OCI-M2 (cell line): ENCODE data around the gene RGL3.
"Not testable (repeated sequence)": the region's sequence is repeated elsewhere in the genome, so short reads cannot be mapped to it uniquely, and the experiment has no call there.

Experiments
- DNase-seq: peaks from one replicate; lab custom pipeline; 2025; ENCODE audit not compliant: unreplicated experiment; lab: John Stamatoyannopoulos, UW

RGL3 gene

DNA sequence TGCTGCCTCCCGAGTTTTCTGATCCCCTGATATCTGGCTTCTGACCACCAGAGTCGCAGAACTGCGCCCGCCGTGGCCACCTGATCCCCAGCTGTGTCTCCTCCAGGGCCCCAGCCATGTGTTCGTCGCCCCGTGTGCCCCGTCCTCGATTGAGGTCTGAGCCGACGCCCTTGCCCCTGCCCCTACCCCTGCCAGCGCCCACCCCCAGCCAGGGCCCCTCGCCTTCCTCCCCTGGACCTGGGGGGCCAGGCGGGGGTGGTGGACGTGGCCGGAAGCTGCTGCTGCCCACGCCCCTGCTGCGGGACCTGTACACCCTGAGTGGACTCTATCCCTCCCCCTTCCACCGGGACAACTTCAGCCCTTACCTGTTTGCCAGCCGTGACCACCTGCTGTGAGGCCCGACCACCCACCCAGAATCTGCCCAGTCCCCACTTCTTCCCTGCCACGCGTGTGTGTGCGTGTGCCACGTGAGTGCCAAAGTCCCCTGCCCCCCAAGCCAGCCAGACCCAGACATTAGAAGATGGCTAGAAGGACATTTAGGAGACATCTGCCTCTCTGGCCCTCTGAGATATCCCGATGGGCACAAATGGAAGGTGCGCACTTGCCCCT, 54.7 kb downstream of the RGL3 start:
- no peak for DNase-seq

DNA sequence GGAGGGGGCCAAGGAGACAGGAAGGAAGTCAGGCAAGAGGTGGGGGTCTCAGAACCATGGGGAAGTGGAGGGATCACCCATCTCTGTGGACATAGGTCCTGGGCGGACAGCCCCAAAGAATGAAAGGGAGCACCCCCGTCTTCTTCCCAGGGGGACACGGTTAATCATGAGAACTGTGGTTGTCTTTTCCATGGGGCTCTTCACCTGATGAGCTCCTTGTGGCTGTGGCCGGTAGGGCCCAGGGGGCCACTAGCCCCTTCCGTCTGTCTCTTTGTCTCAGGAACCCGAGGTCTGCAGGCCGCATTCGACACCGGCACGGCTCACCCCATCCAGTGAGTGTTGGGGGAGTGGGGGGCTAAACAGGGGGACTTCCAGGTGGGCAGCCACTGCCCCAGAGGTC, 55.2 kb downstream of the RGL3 start:
- no peak for DNase-seq

DNA sequence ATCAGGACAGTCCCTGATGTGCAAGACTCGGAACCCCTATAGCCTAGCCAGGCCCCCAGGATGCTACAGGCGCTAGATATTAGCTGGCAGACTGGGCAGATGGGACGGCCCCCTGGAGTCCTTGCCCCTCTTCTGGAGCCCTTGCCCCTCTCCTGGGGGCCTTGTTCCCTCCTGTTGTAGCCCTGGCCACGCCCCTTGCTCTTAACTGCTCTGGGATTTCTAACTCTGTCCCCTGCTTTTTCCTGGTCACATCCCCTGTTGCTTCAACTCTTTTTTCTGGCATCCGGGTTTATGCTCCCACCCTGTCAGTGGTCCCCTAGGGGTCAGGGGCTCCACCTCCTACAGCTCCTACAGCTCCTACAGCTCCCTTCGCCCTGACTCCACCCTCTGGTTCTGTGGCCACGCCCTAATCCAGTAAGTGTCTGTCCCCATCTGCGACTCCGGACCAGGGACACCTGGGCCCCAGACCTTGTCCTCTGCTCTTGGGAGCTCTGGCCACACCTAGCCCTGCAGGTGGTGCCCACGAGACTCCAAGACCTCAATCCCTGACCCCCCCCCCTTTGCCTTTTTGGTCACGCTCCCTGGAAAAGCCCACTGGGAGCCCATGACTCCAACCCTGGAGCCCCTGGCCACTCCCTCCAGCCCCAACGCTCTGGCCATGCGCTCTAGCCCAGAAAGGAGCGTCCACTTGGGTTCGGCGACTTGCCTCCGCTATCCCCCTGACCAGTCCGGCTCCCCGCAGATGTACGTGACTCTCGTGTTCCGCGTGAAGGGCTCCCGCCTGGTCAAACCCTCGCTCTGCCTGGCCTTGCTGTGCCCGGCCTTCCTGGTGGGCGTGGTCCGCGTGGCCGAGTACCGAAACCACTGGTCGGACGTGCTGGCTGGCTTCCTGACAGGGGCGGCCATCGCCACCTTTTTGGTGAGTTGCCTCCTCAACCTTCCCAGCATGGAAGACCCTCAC, 57.1 kb downstream of the RGL3 start:
- no peak for DNase-seq

DNA sequence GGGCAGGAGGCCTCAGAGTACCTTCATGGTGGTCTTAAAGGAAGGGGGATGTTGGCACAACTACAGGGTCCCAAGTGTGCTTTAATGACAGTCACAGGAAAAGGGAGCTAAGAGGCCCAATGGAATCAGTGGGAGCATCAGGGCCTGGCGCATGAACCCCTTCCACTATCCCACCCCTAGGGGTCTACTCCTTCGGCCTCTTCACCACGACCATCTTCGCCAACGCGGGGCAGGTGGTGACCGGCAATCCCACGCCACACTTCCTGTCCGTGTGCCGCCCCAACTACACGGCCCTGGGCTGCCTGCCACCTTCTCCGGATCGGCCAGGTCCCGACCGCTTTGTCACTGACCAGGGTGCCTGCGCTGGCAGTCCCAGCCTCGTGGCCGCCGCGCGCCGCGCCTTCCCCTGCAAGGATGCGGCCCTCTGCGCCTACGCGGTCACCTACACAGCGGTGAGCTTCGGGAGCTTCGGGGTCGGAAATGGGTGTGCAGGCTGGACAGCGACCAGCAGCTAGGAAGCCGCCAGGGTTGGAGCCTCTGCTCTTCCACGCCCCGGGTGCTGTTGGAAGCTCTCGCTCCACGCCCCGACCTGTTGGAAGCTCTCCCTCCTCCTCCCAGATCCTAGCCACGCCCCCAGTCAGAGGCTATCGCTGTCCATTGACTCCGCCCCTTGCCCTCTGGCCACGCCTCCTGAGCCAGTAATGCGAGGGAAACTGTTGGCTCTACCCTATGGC, 57.9 kb downstream of the RGL3 start:
- DNase-seq, result no peak

DNA sequence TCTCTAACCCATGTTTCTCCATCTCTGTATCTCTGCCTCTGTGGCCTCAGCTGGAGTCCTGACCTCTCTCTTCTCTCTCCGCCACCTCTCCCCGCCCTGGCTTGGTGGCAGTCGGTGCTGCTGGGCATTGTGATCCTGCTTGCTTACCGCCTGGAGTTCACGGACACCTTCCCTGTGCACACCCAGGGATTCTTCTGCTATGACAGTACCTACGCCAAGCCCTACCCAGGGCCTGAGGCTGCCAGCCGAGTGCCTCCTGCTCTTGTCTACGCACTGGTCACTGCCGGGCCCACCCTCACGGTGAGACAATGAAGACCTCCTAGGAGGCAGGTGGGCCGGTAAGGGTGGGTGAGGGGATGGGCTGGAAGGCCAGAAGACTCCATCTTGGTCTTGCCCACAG, 59.7 kb downstream of the RGL3 start:
- DNase-seq, result no peak

DNA sequence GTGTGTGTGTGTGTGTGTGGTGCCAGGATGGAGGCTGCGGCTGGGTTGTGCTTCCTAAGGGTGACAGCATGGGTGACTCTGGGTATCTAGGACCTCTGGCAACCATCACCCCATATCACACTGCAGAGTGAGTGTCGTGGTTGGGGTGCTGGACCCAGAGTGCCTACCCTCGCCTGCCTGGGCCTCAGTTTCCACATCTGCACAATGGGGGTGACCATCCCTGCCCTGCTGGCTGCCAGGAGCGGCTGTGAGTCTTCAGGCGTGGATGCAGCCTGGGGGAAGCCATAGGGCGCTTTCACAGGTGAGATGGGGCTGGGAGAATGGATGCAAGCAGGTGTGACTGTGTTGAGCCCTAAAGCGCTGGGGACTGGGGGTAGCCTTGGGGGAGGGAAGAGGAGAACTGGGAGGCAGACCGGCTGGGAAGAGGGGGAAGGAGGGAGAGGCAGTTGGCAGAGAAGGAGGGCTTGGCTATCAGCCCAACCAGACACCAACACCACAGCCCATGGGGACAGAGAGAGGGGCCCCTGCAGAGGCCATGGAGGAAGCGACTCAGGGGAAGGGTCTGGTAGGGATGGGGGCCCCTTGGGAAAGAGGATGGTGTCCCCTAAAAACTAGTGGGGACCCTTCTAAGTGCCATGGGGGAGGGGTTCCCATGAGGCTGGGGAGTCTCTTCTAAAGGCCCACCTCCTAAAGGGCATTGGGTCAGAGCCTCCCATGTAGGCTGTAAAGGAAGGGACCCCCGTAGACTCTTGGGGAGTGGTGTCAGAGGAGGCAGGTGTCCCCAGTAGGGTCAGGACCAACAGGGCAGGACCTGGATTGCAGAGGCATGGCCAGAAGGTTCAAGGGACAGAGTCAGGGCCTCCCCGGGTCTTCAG, 62.2 kb downstream of the RGL3 start:
- DNase-seq, result no peak

DNA sequence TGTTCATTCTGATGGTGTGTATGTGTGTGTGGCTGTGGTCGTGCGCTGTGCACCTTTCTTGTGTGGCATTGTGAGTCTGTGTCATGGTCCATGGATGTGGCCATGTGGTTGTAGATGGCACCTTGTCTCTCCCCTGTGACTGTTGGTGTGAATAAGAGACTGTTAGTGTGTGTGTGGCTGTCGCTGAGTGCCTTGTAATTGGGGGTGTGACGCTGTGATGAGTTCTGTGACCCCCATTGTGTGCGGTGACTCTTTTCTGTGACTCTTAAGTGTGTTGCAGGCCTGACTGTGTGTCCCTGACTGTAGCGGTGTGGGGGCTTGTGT, 63.1 kb downstream of the RGL3 start:
- no peak for DNase-seq

DNA sequence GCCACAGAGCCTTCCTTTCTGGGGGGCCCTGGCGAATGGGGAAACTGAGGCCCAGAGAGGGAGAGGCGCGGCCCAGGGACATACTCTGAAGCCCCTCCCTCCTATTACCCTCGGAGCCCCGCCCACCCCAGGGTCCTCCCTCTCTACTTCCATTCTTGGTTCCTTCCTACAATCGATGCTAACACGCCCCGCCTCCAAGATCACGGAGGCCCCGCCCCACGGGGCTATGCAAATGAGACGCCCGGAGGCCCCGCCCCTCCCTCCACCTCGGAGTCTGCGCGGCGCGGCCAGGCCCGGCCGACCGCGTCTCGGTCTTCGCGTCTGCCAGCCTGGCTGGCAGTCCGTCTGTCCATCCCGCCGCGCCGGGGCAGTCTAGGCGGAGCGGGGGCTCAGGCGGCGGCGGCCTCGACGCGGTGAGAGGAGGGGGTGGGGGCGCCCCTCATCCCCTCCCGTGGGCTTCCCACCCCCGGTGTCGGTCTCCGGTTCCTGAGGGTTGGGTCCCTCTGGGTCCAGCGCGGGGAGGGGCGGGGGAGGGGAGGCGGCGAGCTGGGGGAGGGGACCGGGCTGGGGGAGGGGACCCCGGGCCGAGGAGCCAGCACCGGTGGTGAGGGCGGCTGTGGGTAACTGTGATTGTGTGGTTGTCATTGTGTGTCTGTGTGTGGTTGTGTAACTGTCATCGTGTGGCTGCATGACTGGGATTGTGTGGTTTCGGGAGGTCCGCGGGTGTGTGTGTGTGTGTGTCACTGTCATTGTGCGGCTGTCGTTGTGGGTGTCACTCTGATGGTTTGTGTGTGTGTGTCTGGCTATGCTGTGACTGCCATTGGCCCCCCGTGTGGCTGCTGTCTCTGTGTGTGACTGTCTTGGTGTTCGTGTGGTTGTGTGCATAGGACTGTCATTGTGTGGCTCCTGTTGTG, 63.7 kb downstream of the RGL3 start, which contains the start of gene PLPPR2:
Gene PLPPR2 (plus strand): TSS at position 273 of the 914 bp plus-strand sequence. CDS start 2,242 bp downstream, outside the sequence.
- peak; percentile 99 for DNase-seq

DNA sequence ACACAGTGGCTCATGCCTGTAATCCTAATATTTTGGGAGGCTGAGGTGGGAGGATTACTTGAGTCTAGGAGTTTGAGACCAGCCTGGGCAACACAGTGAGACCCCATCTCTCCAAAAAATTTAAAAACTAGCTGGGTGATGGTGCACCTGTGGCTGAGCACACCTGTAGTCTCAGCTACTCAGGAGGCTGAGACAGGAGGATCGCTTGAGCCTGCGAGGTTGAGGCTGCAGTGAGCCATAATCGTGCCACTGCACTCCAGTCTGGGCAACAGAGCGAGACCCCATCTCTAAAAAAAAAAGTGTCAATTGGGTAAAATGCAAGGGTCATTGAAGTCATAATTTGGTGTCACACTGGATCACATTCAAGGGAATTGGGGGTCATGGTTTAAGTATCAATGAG, 65.0 kb downstream of the RGL3 start:
- not testable (repeated sequence) for DNase-seq

DNA sequence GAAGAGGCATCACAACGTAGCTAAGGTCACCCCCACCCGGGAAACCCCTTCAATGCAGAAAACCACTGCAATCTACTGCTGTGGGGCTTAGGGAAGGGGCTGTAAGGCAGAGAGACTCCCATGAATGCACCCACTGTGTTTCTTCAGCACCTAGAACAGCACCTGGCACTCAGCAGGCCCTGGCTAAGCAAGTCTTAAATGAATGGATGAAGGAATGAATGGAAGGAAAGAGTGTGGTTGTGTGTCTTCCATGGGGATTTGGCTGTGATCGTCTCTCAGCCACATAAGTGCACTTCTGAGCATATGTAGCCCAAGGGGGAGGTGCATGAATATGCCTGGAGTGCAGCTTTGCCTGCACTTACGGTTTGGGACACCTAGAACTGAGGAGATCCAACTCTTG, 69.9 kb downstream of the RGL3 start:
- no peak for DNase-seq

DNA sequence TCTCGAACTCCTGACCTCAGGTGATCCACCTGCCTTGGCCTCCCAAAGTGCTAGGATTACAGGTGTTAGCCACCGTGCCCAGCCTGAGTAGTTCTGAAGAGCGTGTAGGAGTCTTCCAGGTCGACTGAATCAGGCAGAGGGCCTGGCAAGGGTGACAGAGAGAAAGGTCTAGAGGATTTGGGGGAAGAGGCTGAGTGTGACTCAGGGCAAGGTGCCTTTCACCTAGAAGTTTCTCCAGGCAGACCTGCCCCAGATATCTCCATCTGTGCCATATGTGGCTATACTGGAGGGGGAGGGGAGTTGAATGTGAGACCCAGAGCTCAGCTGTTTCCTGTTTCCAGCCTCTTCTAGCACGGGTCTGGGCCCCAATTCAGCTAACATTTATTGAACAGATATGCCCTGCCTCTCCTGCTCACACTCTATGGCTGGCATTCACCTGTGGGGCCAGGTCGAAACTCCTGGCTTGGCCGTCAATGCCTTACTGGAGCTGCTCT, 71.5 kb downstream of the RGL3 start:
- no peak for DNase-seq

DNA sequence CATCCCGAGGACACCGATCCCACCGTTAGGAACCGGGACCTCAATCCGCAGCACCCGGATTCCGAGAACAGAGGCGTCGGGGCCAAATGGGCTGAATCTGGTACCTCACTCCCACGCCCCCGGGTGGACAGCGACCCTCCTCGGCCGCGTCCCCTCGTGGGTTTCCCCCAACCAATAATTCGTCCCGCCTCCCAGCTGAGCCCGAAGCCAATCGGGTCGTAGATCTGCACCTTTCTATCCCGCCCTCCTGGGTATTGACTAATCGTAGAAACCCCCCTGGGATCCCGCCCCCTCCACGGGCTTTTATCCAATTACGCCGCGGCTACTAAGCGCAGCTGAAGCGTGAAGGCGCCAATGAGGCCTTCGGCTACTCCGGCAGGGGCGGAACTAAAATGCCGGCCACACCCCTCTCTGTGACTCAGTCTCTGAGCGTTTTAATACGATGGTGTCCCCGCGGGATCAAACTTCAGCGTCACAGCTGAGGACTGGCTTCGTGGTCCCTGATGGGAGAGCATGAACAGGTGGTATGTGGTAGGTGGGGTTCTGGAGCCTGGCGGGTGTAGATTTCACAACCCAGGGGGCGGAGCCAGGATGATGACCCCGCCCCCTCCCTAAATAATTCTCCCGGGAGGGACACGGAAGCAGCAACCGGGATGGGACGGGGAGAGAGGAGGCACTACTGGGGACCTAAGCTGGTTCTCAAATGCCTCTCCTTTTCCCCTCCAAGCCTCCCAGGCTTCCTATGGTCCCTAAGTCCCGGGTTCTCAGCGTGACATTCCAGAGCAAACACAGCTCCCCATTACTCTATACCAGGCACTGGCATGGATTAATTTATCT, 72.8 kb downstream of the RGL3 start, which contains the start of the genes CCDC159 and TMEM205:
Gene CCDC159 (plus strand): TSS at position 416 of the 837 bp plus-strand sequence. CDS start 88 bp downstream, at position 504.
Gene TMEM205 (minus strand): TSS at position 165 of the 837 bp plus-strand sequence. CDS start 649 bp downstream, outside the sequence.
- peak; percentile 100 for DNase-seq

DNA sequence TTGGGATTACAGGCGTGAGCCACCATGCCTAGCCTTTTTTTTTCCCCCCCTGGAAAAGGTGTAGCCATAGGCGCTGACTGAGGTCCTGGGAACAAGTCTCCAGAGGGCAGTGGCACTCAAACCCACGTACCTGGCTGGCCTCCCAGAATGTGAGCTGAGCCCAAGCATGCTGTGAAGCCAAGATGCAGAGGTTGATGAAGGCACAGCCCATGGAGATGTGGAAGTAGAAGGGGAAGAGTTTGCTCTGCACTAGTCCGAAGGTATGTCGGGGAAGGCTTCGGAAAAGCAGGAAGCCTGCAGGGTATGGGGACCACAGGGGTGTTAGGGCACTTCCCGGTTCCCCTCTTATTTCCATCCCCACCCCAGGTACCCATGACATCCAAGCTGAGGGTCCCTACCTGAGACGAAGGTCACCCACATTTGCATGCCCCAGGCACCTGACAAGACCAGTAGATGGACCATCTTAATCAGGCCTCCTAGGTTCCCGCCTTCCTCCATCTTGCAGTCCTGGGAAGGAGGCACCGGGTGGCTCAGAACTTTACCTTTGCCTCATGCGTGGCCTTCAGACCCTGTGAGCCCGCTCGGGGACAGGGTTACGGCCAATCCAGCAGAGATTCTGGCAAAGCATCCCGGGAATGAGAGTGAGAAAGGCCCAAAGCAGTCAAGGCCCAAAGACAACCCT, 73.9 kb downstream of the RGL3 start:
- DNase-seq, result no peak
